B cell (primary cell): ENCODE data around the gene PPP1R26. TPM values are rescaled to one million over a fixed set of nuclear protein-coding genes. Genes with fewer than 3 reads are reported as not detected.

Experiments used
- ATAC-seq: fragments of 200-7000 bp; cut with Tn5 transposase; one replicate; pipeline ENCODE4 v1.10.0; 2021; ENCODE audit warnings: low read depth, mild to moderate bottlenecking, moderate number of reproducible peaks, moderate library complexity
- CTCF ChIA-PET: fragments of 350-600 bp; sonication (Branson Sonifier 250); formaldehyde crosslinking; loops from one replicate; lab custom pipeline; 2021; ENCODE audit warnings: antibody characterized with exemption, inconsistent platforms; lab: Charles Lee
- POLR2A ChIA-PET: fragments of 350-600 bp; sonication (Branson Sonifier 250); formaldehyde crosslinking; loops from one replicate; lab custom pipeline; 2021; ENCODE audit warnings: antibody characterized with exemption; lab: Charles Lee
- DNase-seq: peaks from one replicate; pipeline ENCODE4 v3.0.0; 2013
- H2AFZ ChIP-seq: 2 replicates; pipeline ENCODE4 v1.6.1; 2012; ENCODE audit warnings: mild to moderate bottlenecking, low read depth, low read length; ENCODE audit not compliant: insufficient read depth, poor library complexity, severe bottlenecking
- H3K27ac ChIP-seq, 2 donors: 1 replicate in 1 of 2; 2 replicates in 1 of 2; pipeline ENCODE4 v1.5.1; 2012 to 2013; ENCODE audit warnings: low read length in 2 of 2, mild to moderate bottlenecking in 2 of 2, moderate library complexity in 1 of 2
- H3K27me3 ChIP-seq, 4 experiments: fragments of 200-600 bp in 1 of 4; sonication (generic) in 1 of 4; replicated peaks in 1 of 4; 1 replicate in 2 of 4; 2 replicates in 2 of 4; pipeline versions ENCODE4 v1.6.1 to v1.7.0; 2013 to 2016; ENCODE audit warnings: low read length in 3 of 4, mild to moderate bottlenecking in 2 of 4, mixed read lengths in 1 of 4, moderate library complexity in 1 of 4; ENCODE audit not compliant: insufficient read depth in 4 of 4, control insufficient read depth in 3 of 4; ENCODE audit errors: control extremely low read depth in 1 of 4
- H3K36me3 ChIP-seq, 2 experiments: replicated peaks in 1 of 2; 1 replicate in 1 of 2; 2 replicates in 1 of 2; pipeline versions ENCODE4 v1.6.1 to v1.7.1; 2013; ENCODE audit warnings: low read length in 1 of 2; ENCODE audit not compliant: insufficient read depth in 2 of 2, control insufficient read depth in 1 of 2; ENCODE audit errors: control extremely low read depth in 1 of 2, extremely low read depth in 1 of 2
- H3K4me1 ChIP-seq, 2 donors: fragments of 200-600 bp in 1 of 2; sonication (generic) in 1 of 2; 1 replicate in 1 of 2; 2 replicates in 1 of 2; pipeline versions ENCODE4 v1.5.1 to v1.6.1; 2013 to 2017; ENCODE audit warnings: low read length in 2 of 2; ENCODE audit not compliant: control insufficient read depth in 2 of 2, insufficient read depth in 2 of 2
- H3K4me2 ChIP-seq: replicated peaks from 2 replicates; pipeline ENCODE3; 2012; ENCODE audit warnings: mild to moderate bottlenecking, low read depth, low read length; ENCODE audit not compliant: poor library complexity, severe bottlenecking
- H3K4me3 ChIP-seq, 5 experiments: fragments of 200-600 bp in 1 of 5; sonication (generic) in 1 of 5; 1 replicate in 3 of 5; 2 replicates in 2 of 5; pipeline versions ENCODE4 v1.5.1 to v1.7.0; 2011 to 2016; ENCODE audit warnings: low read length in 4 of 5, mild to moderate bottlenecking in 4 of 5, low read depth in 2 of 5, control low read depth in 1 of 5, moderate library complexity in 1 of 5; ENCODE audit not compliant: insufficient read depth in 1 of 5; ENCODE audit errors: control extremely low read depth in 1 of 5, extremely low read depth in 1 of 5
- H3K79me2 ChIP-seq: fragments of 200-600 bp; sonication (generic); one replicate; pipeline ENCODE4 v1.6.0; 2016; ENCODE audit warnings: low read length; ENCODE audit not compliant: control insufficient read depth, insufficient read depth
- H3K9ac ChIP-seq: fragments of 200-600 bp; sonication (generic); 2 replicates; pipeline ENCODE4 v1.6.1; 2017; ENCODE audit warnings: mild to moderate bottlenecking, low read length, moderate library complexity
- H3K9me3 ChIP-seq, 3 donors: one replicate each; pipeline versions ENCODE4 v1.6.1 to v1.7.1; 2013; ENCODE audit warnings: low read length in 2 of 3; ENCODE audit not compliant: control insufficient read depth in 2 of 3, insufficient read depth in 1 of 3; ENCODE audit errors: control extremely low read depth in 1 of 3
- H4K20me1 ChIP-seq: 2 replicates; pipeline ENCODE4 v1.6.0; 2012; ENCODE audit warnings: mild to moderate bottlenecking, low read length; ENCODE audit not compliant: insufficient read depth, control insufficient read depth, poor library complexity, severe bottlenecking
- H3K27ac Mint-ChIP-seq: one replicate; pipeline ENCODE4 v1.8.0; 2021; ENCODE audit warnings: mixed read lengths
- H3K27me3 Mint-ChIP-seq: one replicate; pipeline ENCODE4 v1.8.0; 2021; ENCODE audit warnings: mixed read lengths
- H3K4me1 Mint-ChIP-seq: one replicate; pipeline ENCODE4 v1.8.0; 2021; ENCODE audit warnings: mixed read lengths
- H3K4me3 Mint-ChIP-seq: one replicate; pipeline ENCODE4 v1.8.0; 2021; ENCODE audit warnings: mixed read lengths
- H3K9me3 Mint-ChIP-seq: one replicate; pipeline ENCODE4 v1.8.0; 2022; ENCODE audit warnings: mixed read lengths; ENCODE audit not compliant: insufficient read depth
- EZH2 ChIP-seq: IDR thresholded peaks from 2 replicates; pipeline ENCODE4 v1.6.1; 2012; ENCODE audit warnings: borderline replicate concordance, low read depth, mild to moderate bottlenecking, moderate library complexity, low read length; ENCODE audit not compliant: insufficient read depth, poor library complexity, severe bottlenecking
- WGBS: methylation state at CpG from one replicate; pipeline ENCODE4 v1.1.5; 2013; ENCODE audit warnings: missing lambda C conversion rate; ENCODE audit not compliant: insufficient coverage; 5-methylcytosine and 5-hydroxymethylcytosine counted together
- intact Hi-C: fragments of 100-400 bp; cut with micrococcal nuclease; formaldehyde crosslinking; loops from one replicate; pipeline ENCODE4 v1.10.0; 2022
- polyA plus RNA-seq: library from polyadenylated mRNA; depleted of rRNA; stranded (reverse); fragments of >200 nt; gene quantifications from 2 replicates; pipeline ENCODE4 v1.2.3, GENCODE V29; 2012
- total RNA-seq, 2 donors: library from RNA; stranded (reverse); fragments of 120-200 nt in 1 of 2; gene quantifications; 1 replicate in 1 of 2; 2 replicates in 1 of 2; pipeline versions ENCODE4 v1.2.3 to v1.2.4, GENCODE V29; 2013 to 2022
- TF ChIP-seq, protein P1 (sequence below): fragments of 200-600 bp; IDR thresholded peaks from one replicate; pipeline ENCODE4 v1.8.0; 2022; ENCODE audit warnings: antibody characterized with exemption, mild to moderate bottlenecking

PPP1R26 gene
- total and polyA plus RNA-seq, 2 donors (not counting 1 experiment from before 2014, with no cell fraction given) = 1.9 to 7.8 TPM

DNA sequence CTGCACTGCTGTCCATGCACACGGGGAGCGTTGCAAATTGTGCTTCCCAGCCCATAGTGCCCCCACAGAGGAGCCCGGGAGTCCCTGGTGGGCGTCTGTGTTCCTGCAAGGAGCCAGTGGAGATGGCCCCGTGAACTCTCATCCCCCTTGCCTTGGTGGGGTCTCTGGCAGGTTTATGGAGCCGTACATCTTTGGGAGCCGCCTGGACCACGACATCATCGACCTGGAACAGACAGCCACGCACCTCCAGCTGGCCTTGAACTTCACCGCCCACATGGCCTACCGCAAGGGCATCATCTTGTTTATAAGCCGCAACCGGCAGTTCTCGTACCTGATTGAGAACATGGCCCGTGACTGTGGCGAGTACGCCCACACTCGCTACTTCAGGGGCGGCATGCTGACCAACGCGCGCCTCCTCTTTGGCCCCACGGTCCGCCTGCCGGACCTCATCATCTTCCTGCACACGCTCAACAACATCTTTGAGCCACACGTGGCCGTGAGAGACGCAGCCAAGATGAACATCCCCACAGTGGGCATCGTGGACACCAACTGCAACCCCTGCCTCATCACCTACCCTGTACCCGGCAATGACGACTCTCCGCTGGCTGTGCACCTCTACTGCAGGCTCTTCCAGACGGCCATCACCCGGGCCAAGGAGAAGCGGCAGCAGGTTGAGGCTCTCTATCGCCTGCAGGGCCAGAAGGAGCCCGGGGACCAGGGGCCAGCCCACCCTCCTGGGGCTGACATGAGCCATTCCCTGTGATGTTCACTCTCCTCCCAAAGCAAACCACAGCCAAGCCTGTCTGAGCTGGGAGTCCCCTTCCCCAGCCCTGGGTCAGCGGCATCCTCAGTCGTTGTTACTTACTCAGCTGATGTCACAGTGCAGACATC, 24.0 kb downstream of the PPP1R26 start:
- peaks cover 29% of the 10 kb centered on the region for H3K79me2 ChIP-seq
- no peak overlapping the region for H3K4me3 ChIP-seq
- H3K4me1 ChIP-seq = peaks cover 14 to 29% of the 10 kb centered on the region in 2 donors
- Mint-ChIP-seq H3K4me1 (peaks cover 26% of the 10 kb centered on the region), H3K4me3 (peak overlapping the region; percentile 55), H3K27me3 (no peaks in the 10 kb centered on the region), H3K9me3 (no peaks in the 10 kb centered on the region), H3K27ac (no peak overlapping the region)
- ChIA-PET POLR2A (no interaction called here), CTCF (interaction anchor here (1.3 to 2.2 kb wide), 6 partner anchors 10 to 1054 kb away, joined by 3 to 8 read pairs (median 5); no protein-coding TSS in a partner anchor)
- WGBS = 96% methylated on average over 41 of the region's 41 CpGs
- no peak overlapping the region for H3K27ac ChIP-seq
- peaks cover 43% of the 10 kb centered on the region for H4K20me1 ChIP-seq
- H3K36me3 ChIP-seq = peaks cover 0 to 24% of the 10 kb centered on the region in 2 experiments
- no peak for TF ChIP-seq EZH2
- TF ChIP-seq, protein P1, sequence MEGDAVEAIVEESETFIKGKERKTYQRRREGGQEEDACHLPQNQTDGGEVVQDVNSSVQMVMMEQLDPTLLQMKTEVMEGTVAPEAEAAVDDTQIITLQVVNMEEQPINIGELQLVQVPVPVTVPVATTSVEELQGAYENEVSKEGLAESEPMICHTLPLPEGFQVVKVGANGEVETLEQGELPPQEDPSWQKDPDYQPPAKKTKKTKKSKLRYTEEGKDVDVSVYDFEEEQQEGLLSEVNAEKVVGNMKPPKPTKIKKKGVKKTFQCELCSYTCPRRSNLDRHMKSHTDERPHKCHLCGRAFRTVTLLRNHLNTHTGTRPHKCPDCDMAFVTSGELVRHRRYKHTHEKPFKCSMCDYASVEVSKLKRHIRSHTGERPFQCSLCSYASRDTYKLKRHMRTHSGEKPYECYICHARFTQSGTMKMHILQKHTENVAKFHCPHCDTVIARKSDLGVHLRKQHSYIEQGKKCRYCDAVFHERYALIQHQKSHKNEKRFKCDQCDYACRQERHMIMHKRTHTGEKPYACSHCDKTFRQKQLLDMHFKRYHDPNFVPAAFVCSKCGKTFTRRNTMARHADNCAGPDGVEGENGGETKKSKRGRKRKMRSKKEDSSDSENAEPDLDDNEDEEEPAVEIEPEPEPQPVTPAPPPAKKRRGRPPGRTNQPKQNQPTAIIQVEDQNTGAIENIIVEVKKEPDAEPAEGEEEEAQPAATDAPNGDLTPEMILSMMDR = no peak
- H3K4me2 ChIP-seq = no peak overlapping the region
- no peak overlapping the region for H3K9ac ChIP-seq
- no peaks in the 10 kb centered on the region for H3K27me3 ChIP-seq
- no peak overlapping the region for H2AFZ ChIP-seq
- peaks cover 0 to 9% (median 0%) of the 10 kb centered on the region in 3 donors for H3K9me3 ChIP-seq
- no peak for DNase-seq
- no peak for ATAC-seq
- intact Hi-C loops = no loop called here
